OCI-LY1 (cell line): Measurements from ENCODE around the gene TMEM186.
"Not testable (repeated sequence)": the region's sequence is repeated elsewhere in the genome, so short reads cannot be mapped to it uniquely, and the experiment has no call there.

ENCODE experiments used
- H2AFZ ChIP-seq: fragments of 200-600 bp; sonication (generic), shearing (Covaris generic); 2 replicates; pipeline ENCODE4 v1.6.0; 2014; ENCODE audit warnings: antibody characterized with exemption, mild to moderate bottlenecking, low read length
- H3F3A ChIP-seq: fragments of 200-600 bp; sonication (generic), shearing (Covaris generic); 2 replicates; pipeline ENCODE4 v1.6.0; 2014; ENCODE audit warnings: mild to moderate bottlenecking, antibody characterized with exemption, low read length, moderate library complexity; ENCODE audit not compliant: insufficient read depth
- H3K27ac ChIP-seq: fragments of 200-600 bp; sonication (generic); 2 replicates; pipeline ENCODE4 v1.5.1; 2014; ENCODE audit warnings: low read length, mixed run types, mild to moderate bottlenecking, low read depth; ENCODE audit not compliant: poor library complexity, severe bottlenecking
- H3K27me3 ChIP-seq: fragments of 200-600 bp; sonication (generic); 2 replicates; pipeline ENCODE4 v1.6.0; 2014; ENCODE audit warnings: antibody characterized with exemption, mild to moderate bottlenecking, low read length, moderate library complexity; ENCODE audit not compliant: insufficient read depth
- H3K36me3 ChIP-seq: fragments of 200-600 bp; sonication (generic); 2 replicates; pipeline ENCODE4 v1.6.1; 2014; ENCODE audit warnings: mild to moderate bottlenecking, antibody characterized with exemption, low read length, moderate library complexity, mixed read lengths; ENCODE audit not compliant: insufficient read depth
- H3K4me1 ChIP-seq: fragments of 200-600 bp; sonication (generic); 2 replicates; pipeline ENCODE4 v1.5.1; 2014; ENCODE audit warnings: mild to moderate bottlenecking, low read length, moderate library complexity; ENCODE audit not compliant: insufficient read depth, severe bottlenecking
- H3K4me2 ChIP-seq: fragments of 200-600 bp; sonication (generic), shearing (Covaris generic); 2 replicates; pipeline ENCODE4 v1.6.1; 2014; ENCODE audit warnings: low read length
- H3K4me3 ChIP-seq: fragments of 200-600 bp; sonication (generic); 2 replicates; pipeline ENCODE4 v1.5.1; 2014; ENCODE audit warnings: low read length, low read depth, mild to moderate bottlenecking, mixed read lengths; ENCODE audit not compliant: poor library complexity, severe bottlenecking
- H3K79me2 ChIP-seq: fragments of 200-600 bp; shearing (Covaris generic); 2 replicates; pipeline ENCODE4 v1.6.1; 2016; ENCODE audit warnings: mixed run types, low read length, mixed read lengths; ENCODE audit not compliant: insufficient read depth
- H3K9ac ChIP-seq: fragments of 200-600 bp; sonication (generic), shearing (Covaris generic); 2 replicates; pipeline ENCODE4 v1.6.1; 2014; ENCODE audit warnings: mild to moderate bottlenecking, low read length, mixed read lengths
- H3K9me2 ChIP-seq: fragments of 200-600 bp; sonication (generic), shearing (Covaris generic); 2 replicates; pipeline ENCODE4 v1.6.1; 2014; ENCODE audit warnings: low read depth, mild to moderate bottlenecking, low read length, mixed read lengths
- H3K9me3 ChIP-seq: fragments of 200-600 bp; shearing (Covaris generic); 2 replicates; pipeline ENCODE4 v1.6.1; 2014; ENCODE audit warnings: low read length, mixed read lengths
- H4K20me1 ChIP-seq: fragments of 200-600 bp; sonication (generic), shearing (Covaris generic); 2 replicates; pipeline ENCODE4 v1.6.0; 2016; ENCODE audit warnings: mild to moderate bottlenecking, low read length; ENCODE audit not compliant: insufficient read depth
- EZH2 ChIP-seq: fragments of 200-600 bp; sonication (generic), shearing (Covaris generic); IDR thresholded peaks from 2 replicates; pipeline ENCODE4 v1.8.0; 2017; ENCODE audit warnings: borderline replicate concordance, mixed run types, mild to moderate bottlenecking, antibody characterized with exemption, low read length, moderate library complexity, mixed read lengths
- TF ChIP-seq, protein P1 (sequence below): fragments of 200-600 bp; sonication (generic), shearing (Covaris generic); IDR thresholded peaks from 2 replicates; pipeline ENCODE4 v1.5.1; 2017; ENCODE audit warnings: mild to moderate bottlenecking, antibody characterized with exemption, low read length, moderate library complexity, mixed read lengths

Gene TMEM186

DNA sequence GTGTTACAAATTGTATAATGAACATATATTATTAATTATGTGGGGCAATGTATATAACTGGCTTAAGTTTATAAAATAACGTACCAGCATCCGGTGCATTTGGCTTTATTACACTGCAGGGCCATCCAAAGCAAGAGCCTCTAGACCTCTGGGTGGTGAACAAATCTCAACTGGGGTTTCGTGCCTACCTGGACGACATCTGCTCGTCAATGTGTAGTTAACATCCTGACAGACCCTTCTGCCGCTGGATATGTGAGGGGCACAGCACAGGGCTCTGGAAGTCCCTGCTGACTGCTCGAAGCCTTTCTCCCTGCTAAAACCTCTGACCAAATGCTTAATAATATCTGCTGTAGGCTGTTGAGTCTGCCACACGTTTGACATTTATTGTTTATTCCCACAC is 2.3 kb downstream of the TMEM186 start:
- no peaks in the 10 kb centered on the region for H3K9me2 ChIP-seq
- H3F3A ChIP-seq, result no peaks in the 10 kb centered on the region
- no peaks in the 10 kb centered on the region for H3K9me3 ChIP-seq
- H3K4me3 ChIP-seq, result no peak overlapping the region
- no peak overlapping the region for H3K9ac ChIP-seq
- no peaks in the 10 kb centered on the region for H4K20me1 ChIP-seq
- H2AFZ ChIP-seq, result no peak overlapping the region
- H3K4me1 ChIP-seq, result peaks cover 33% of the 10 kb centered on the region
- H3K4me2 ChIP-seq, result no peak overlapping the region
- TF ChIP-seq, protein P1, sequence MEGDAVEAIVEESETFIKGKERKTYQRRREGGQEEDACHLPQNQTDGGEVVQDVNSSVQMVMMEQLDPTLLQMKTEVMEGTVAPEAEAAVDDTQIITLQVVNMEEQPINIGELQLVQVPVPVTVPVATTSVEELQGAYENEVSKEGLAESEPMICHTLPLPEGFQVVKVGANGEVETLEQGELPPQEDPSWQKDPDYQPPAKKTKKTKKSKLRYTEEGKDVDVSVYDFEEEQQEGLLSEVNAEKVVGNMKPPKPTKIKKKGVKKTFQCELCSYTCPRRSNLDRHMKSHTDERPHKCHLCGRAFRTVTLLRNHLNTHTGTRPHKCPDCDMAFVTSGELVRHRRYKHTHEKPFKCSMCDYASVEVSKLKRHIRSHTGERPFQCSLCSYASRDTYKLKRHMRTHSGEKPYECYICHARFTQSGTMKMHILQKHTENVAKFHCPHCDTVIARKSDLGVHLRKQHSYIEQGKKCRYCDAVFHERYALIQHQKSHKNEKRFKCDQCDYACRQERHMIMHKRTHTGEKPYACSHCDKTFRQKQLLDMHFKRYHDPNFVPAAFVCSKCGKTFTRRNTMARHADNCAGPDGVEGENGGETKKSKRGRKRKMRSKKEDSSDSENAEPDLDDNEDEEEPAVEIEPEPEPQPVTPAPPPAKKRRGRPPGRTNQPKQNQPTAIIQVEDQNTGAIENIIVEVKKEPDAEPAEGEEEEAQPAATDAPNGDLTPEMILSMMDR, result no peak
- TF ChIP-seq EZH2, result no peak
- H3K36me3 ChIP-seq, result peaks cover 17% of the 10 kb centered on the region; the same call in 1 of the 2 replicates
- H3K27me3 ChIP-seq, result no peaks in the 10 kb centered on the region
- H3K27ac ChIP-seq, result no peak overlapping the region
- peaks cover 33% of the 10 kb centered on the region for H3K79me2 ChIP-seq

GRCh38 chr16:8788578-8789172 is 8.8 kb downstream of the TMEM186 start:
- TF ChIP-seq EZH2, result no peak
- TF ChIP-seq, protein P1, result no peak
- Histone ChIP-seq H3K9me2 (no peaks in the 10 kb centered on the region), H3K79me2 (no peaks in the 10 kb centered on the region), H3K4me1 (no peaks in the 10 kb centered on the region), H3K27me3 (no peaks in the 10 kb centered on the region), H3K4me3 (no peak overlapping the region), H3K27ac (no peak overlapping the region), H4K20me1 (no peaks in the 10 kb centered on the region), H3K4me2 (no peak overlapping the region), H3K36me3 (no peaks in the 10 kb centered on the region), H3F3A (no peaks in the 10 kb centered on the region), H3K9ac (no peak overlapping the region), H3K9me3 (no peaks in the 10 kb centered on the region), H2AFZ (no peak overlapping the region)

DNA sequence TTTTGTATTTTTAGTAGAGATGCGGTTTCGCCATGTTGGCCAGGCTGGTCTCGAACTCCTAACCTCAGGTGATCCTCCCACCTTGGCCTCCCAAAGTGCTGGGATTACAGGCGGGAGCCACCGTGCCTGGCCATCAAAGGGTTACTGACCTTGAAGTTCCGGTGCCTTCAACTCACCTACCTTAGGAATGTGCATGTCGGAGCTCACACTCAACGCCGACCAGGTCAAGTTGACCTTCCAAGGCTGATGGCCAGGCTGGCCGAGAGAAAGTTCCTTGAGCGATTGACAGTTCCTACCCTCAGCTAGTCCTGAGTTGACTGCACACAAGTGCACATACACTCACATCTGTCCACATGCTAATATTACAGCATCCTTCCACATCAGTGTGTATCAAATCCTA is 11.1 kb downstream of the TMEM186 start:
- H3K27ac ChIP-seq, H3K79me2 ChIP-seq, H3K9ac ChIP-seq, H3K9me3 ChIP-seq, H3K4me2 ChIP-seq, H3K9me2 ChIP-seq, H2AFZ ChIP-seq, H3K4me1 ChIP-seq, H3F3A ChIP-seq, H4K20me1 ChIP-seq, H3K27me3 ChIP-seq, H3K4me3 ChIP-seq, H3K36me3 ChIP-seq: not testable (repeated sequence)

- no peak overlapping the region for H3K4me2 ChIP-seq
- H2AFZ ChIP-seq, result no peak overlapping the region
- H3K27ac ChIP-seq, result no peak overlapping the region
- no peaks in the 10 kb centered on the region for H3K9me2 ChIP-seq
- H3K4me3 ChIP-seq, result no peak overlapping the region
- H3K4me1 ChIP-seq, result no peaks in the 10 kb centered on the region
- TF ChIP-seq, protein P1, result no peak
- TF ChIP-seq EZH2, result no peak
- H3K79me2 ChIP-seq, result no peaks in the 10 kb centered on the region
- no peaks in the 10 kb centered on the region for H3K36me3 ChIP-seq
- no peaks in the 10 kb centered on the region for H4K20me1 ChIP-seq
- no peaks in the 10 kb centered on the region for H3K9me3 ChIP-seq
- H3F3A ChIP-seq, result no peaks in the 10 kb centered on the region
- H3K27me3 ChIP-seq, result no peaks in the 10 kb centered on the region
- H3K9ac ChIP-seq, result no peak overlapping the region
Observed at GRCh38 chr16:8785408-8785807, 12.0 kb downstream of the TMEM186 start.
